Fibroblast of mammary gland (primary cell): ENCODE data around the gene ZNF891.

Experiments
- DNase-seq: peaks from one replicate; pipeline ENCODE4 v3.0.0-alpha.2; 2010; ENCODE audit warnings: low read depth
- H3K4me3 ChIP-seq: 2 replicates; pipeline ENCODE4 v1.5.1; 2011; ENCODE audit warnings: low read depth, mild to moderate bottlenecking, low read length, moderate library complexity; ENCODE audit not compliant: control insufficient read depth
- TF ChIP-seq, protein P1 (sequence below): conservative IDR thresholded peaks from 2 replicates; pipeline ENCODE4 v1.5.1; 2011; ENCODE audit warnings: low read depth, low read length, inconsistent platforms; ENCODE audit not compliant: control insufficient read depth, insufficient read depth

Gene ZNF891

DNA sequence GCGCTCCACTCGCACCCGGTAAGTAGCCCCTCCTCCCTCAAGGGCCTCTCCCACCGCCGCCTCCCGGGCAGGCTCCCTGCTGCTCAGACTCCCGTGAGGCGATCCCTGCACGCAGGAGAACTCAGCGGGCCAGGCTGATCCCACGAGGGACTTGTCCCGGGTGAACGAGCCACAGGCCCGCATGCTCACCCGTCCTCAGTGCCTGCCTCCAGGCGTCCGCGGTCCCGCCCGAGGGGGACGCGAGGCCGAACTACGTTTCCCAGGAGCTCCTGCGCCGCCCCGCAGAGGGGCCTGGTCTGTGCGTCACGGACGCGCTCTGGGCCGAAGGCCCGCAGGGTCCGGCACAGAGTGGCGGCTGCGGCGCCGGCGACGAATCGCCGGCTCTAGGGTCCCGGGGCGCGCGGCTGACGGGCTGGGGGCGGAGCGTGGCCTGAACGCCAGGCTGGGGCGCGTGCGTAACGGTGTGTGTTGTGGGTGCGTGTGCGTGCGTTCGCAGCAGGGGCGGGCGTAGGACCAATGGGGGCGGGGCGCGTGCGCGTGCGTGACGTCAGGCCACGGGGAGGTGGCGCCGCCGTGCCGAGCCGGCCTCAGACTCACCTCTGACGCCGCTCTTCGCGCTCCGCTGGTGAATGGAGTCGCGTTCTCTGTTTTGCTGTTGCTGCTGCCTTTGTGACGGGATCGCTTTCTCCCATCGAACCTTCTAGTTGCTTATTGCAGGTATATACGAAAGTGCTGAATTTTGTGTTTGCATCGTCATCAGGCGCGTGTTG, at the start of gene ZNF891, which contains the start of gene ZNF10:
Gene ZNF891 (minus strand): TSS at position 237 of the 770 bp plus-strand sequence. CDS start 8,356 bp downstream, outside the sequence.
Gene ZNF10 (plus strand): TSS at position 590 of the 770 bp plus-strand sequence. CDS start 13,866 bp downstream, outside the sequence.
- TF ChIP-seq, protein P1, sequence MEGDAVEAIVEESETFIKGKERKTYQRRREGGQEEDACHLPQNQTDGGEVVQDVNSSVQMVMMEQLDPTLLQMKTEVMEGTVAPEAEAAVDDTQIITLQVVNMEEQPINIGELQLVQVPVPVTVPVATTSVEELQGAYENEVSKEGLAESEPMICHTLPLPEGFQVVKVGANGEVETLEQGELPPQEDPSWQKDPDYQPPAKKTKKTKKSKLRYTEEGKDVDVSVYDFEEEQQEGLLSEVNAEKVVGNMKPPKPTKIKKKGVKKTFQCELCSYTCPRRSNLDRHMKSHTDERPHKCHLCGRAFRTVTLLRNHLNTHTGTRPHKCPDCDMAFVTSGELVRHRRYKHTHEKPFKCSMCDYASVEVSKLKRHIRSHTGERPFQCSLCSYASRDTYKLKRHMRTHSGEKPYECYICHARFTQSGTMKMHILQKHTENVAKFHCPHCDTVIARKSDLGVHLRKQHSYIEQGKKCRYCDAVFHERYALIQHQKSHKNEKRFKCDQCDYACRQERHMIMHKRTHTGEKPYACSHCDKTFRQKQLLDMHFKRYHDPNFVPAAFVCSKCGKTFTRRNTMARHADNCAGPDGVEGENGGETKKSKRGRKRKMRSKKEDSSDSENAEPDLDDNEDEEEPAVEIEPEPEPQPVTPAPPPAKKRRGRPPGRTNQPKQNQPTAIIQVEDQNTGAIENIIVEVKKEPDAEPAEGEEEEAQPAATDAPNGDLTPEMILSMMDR: no peak
- peak within 1 kb of the TSS; percentile 90 for H3K4me3 ChIP-seq
- DNase-seq: peak; percentile 94

DNA sequence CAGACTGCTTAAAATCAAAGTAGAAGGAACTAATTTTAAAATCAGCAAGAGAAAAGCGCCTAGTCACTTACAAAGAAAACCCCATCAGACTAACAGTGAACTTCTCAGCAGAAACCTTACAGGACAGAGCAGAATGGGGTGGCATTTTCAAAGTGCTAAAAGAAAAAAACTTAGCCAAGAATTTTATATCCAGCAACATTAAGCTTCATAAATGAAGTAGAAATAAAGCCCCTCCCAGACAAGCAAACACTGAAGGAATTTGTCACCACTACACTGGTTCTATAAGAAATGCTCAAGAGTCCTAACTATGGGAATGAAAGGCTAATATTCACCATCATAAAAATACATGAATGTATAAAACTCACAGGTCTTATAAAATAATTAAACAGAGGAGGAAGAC, 44.8 kb upstream of the ZNF891 start:
- TF ChIP-seq, protein P1: no peak
- H3K4me3 ChIP-seq: no peak overlapping the region
- DNase-seq: no peak

DNA sequence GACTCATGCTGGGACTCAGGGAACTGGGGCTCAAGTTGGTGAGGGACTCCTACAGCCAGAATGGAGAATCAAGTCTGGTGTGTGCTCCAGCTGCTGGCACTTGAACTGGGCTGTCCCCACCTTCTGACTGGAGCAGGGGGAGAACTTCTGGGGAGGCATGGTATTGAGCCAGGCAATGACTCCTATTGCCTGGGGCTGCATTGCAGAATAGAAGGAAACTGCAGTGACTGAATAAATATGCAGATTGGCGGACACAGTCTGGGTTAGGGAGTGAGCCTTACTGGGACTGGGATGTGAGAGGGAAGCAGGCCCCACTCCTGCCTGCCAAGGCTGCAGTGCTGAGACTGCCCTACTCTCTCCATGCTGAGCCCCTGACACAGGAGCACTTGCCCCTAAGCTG, 42.4 kb upstream of the ZNF891 start:
- H3K4me3 ChIP-seq: no peak overlapping the region
- no peak for DNase-seq
- TF ChIP-seq, protein P1: no peak

DNA sequence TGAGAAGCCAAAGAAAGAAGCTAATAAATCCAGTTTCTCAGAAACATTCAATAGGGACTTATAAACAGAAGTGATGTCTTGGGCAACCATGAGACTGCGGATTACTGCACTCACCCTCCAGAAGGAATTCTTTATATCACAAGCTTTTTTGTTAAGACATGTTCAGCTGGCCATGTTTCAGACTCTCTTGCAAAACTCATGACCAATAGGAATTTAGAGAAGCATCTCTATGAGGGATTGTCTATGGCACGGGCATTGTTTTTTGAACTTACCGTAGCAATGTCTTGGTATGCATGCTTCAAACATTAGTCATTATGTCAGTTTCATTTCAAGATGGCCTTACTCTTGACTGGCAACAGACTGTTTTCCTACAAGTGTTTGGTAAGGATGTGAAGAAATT, 35.7 kb upstream of the ZNF891 start:
- no peak for DNase-seq
- TF ChIP-seq, protein P1: no peak
- H3K4me3 ChIP-seq: no peak overlapping the region

DNA sequence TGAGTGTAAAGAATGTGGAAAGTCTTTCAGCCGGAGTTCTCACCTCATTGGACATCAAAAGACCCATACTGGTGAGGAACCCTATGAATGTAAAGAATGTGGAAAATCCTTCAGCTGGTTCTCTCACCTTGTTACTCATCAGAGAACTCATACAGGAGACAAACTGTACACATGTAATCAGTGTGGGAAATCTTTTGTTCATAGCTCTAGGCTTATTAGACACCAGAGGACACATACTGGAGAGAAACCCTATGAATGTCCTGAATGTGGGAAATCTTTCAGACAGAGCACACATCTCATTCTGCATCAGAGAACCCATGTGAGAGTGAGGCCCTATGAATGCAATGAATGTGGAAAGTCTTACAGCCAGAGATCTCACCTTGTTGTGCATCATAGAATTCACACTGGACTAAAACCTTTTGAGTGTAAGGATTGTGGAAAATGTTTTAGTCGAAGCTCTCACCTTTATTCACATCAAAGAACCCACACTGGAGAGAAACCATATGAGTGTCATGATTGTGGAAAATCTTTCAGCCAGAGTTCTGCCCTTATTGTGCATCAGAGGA, 26.1 kb upstream of the ZNF891 start:
- TF ChIP-seq, protein P1: no peak
- no peak overlapping the region for H3K4me3 ChIP-seq

DNA sequence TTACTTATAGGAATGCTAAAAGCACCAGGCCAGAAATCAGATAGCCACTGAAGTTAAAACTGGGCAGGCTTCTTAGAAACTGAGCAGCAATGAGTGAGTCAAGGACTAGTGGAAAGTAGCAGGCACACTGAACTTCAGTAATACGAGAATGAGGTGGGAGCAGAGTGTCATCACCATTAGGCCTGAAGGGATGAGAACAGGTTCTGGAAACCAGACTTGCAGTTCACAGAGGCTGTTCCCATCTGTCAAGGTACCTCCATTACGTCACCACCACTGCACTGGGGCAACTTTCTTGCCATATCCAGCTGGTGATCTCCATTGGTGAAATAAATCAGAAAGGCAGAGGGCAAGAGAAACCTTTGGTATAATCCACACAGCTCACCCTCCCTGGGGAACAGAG, 15.9 kb upstream of the ZNF891 start:
- no peak for DNase-seq
- no peak overlapping the region for H3K4me3 ChIP-seq
- TF ChIP-seq, protein P1: no peak

More for the DNA sequence above, 26.1 kb upstream of the ZNF891 start:
- DNase-seq: no peak
